ENCODE results near the gene RNF222. TPM values are rescaled to one million over a fixed set of nuclear protein-coding genes. Genes with fewer than 3 reads are reported as not detected.
A peak's percentile ranks its signal among the peaks of the same experiment; 100 is the strongest.

Gene RNF222
- total and polyA plus RNA-seq, 7 donors = not detected

- TF ChIP-seq CTCF (IDR thresholded peaks at IDR 0.05) = no peak
- WGBS, 3 donors = 2 to 4% (median 3%) methylated on average over 41 to 68 of the region's 68 CpGs
- DNase-seq (peak; percentile 99 to 100), ATAC-seq (peak; percentile 96 to 99 (median 97))
- H3K4me1 ChIP-seq = peaks cover 16% of the 10 kb centered on the region
- H3K9me3 ChIP-seq = no peaks in the 10 kb centered on the region
- H3K4me3 ChIP-seq = peak within 1 kb of the TSS; percentile 84
- intact Hi-C loops (cut with DNase I) = no loop called here
- no peaks in the 10 kb centered on the region for H3K27me3 ChIP-seq (ENCODE audit: insufficient read depth in 3 of 3, low read length in 2 of 3)
- H3K36me3 ChIP-seq (ENCODE audit: insufficient read depth in 1 of 2, low read depth in 1 of 2) = peaks cover 0 to 12% of the 10 kb centered on the region in 2 donors
- peak within 1 kb of the TSS; percentile 98 for H3K27ac ChIP-seq
Observed at GRCh38 chr17:8435245-8436168, 37.9 kb upstream of the RNF222 start, which contains the start of gene NDEL1. Gene NDEL1, plus strand, starts transcription at chr17:8435884. Its CDS starts 8,388 bp downstream, at chr17:8444272.

GRCh38 chr17:8430966-8431365 lies 33.3 kb upstream of the RNF222 start:
- Histone ChIP-seq H3K27ac (no peak overlapping the region), H3K36me3 (ENCODE audit: insufficient read depth in 1 of 2, low read depth in 1 of 2) (no peaks in the 10 kb centered on the region), H3K4me3 (no peak overlapping the region), H3K4me1 (no peaks in the 10 kb centered on the region), H3K9me3 (no peaks in the 10 kb centered on the region), H3K27me3 (ENCODE audit: insufficient read depth in 3 of 3, low read length in 2 of 3) (no peaks in the 10 kb centered on the region)
- WGBS, 3 donors = 30 to 58% (median 35%) methylated on average over 7 of the region's 7 CpGs
- ATAC-seq = no peak
- DNase-seq = peak; percentile 71 to 73
- intact Hi-C loops (cut with DNase I) = no loop called here
- TF ChIP-seq CTCF (IDR thresholded peaks at IDR 0.05) = no peak

GRCh38 chr17:8426802-8427201 lies 29.2 kb upstream of the RNF222 start:
- intact Hi-C loops (cut with DNase I) = no loop called here
- no peak for TF ChIP-seq CTCF (IDR thresholded peaks at IDR 0.05)
- no peak overlapping the region for H3K4me3 ChIP-seq

GRCh38 chr17:8426094-8426720 lies 28.6 kb upstream of the RNF222 start:
- intact Hi-C loops (cut with DNase I) = no loop called here
- no peaks in the 10 kb centered on the region for H3K4me1 ChIP-seq
- no peak overlapping the region for H3K27ac ChIP-seq
- peaks cover 0 to 8% (median 0%) of the 10 kb centered on the region in 3 donors for H3K27me3 ChIP-seq (ENCODE audit: insufficient read depth in 3 of 3, low read length in 2 of 3)
- no peak overlapping the region for H3K4me3 ChIP-seq
- H3K9me3 ChIP-seq = no peaks in the 10 kb centered on the region
- WGBS, 3 donors = 51 to 71% (median 65%) methylated on average over 6 of the region's 6 CpGs
- no peaks in the 10 kb centered on the region for H3K36me3 ChIP-seq (ENCODE audit: insufficient read depth in 1 of 2, low read depth in 1 of 2)
- no peak for DNase-seq
- ATAC-seq = no peak
- no peak for TF ChIP-seq CTCF (IDR thresholded peaks at IDR 0.05)

More at GRCh38 chr17:8426802-8427201, 29.2 kb upstream of the RNF222 start:
- peaks cover 0 to 8% (median 0%) of the 10 kb centered on the region in 3 donors for H3K27me3 ChIP-seq (ENCODE audit: insufficient read depth in 3 of 3, low read length in 2 of 3)
- H3K9me3 ChIP-seq = no peaks in the 10 kb centered on the region
- H3K4me1 ChIP-seq = no peaks in the 10 kb centered on the region
- H3K36me3 ChIP-seq (ENCODE audit: insufficient read depth in 1 of 2, low read depth in 1 of 2) = no peaks in the 10 kb centered on the region
- no peak for ATAC-seq
- DNase-seq = no peak
- no peak overlapping the region for H3K27ac ChIP-seq
- 88 to 93% (median 93%) methylated on average over 3 of the region's 3 CpGs for whole genome bisulfite sequencing, 3 donors

Measured in psoas muscle (tissue), 8 donors.